HT-29 (cell line): ENCODE data around the gene SQSTM1. TPM values are rescaled to one million over a fixed set of nuclear protein-coding genes. Genes with fewer than 3 reads are reported as not detected.

Experiments used
- DNase-seq: peaks from one replicate; pipeline ENCODE4 v3.0.0-alpha.2; 2015; ENCODE audit warnings: low spot score
- total RNA-seq: library from RNA; depleted of rRNA; stranded (reverse); fragments of >200 nt; shearing (Covaris generic); gene quantifications from 2 replicates; pipeline ENCODE4 v1.2.3, GENCODE V29; 2014

Gene SQSTM1
- total RNA-seq, 1 experiment from 2014 or later, result 1,334 TPM

GRCh38 chr5:179794575-179794974 is 26.1 kb upstream of the SQSTM1 start:
- DNase-seq, result no peak

GRCh38 chr5:179795049-179795862 is 25.4 kb upstream of the SQSTM1 start:
- DNase-seq, result peak; percentile 51

GRCh38 chr5:179795863-179796833 is 24.6 kb upstream of the SQSTM1 start:
- peak; percentile 91 for DNase-seq

GRCh38 chr5:179796877-179797608 is 23.7 kb upstream of the SQSTM1 start:
- no peak for DNase-seq

GRCh38 chr5:179797741-179798140 is 23.0 kb upstream of the SQSTM1 start:
- no peak for DNase-seq

GRCh38 chr5:179798144-179798770 is 22.4 kb upstream of the SQSTM1 start:
- no peak for DNase-seq

- no peak for DNase-seq
Observed at GRCh38 chr5:179798771-179799643, 21.7 kb upstream of the SQSTM1 start.

GRCh38 chr5:179799644-179799973 is 21.1 kb upstream of the SQSTM1 start:
- no peak for DNase-seq

GRCh38 chr5:179800071-179800695 is 20.5 kb upstream of the SQSTM1 start:
- no peak for DNase-seq

GRCh38 chr5:179800696-179801201 is 20.0 kb upstream of the SQSTM1 start:
- no peak for DNase-seq

GRCh38 chr5:179801304-179802206 is 19.1 kb upstream of the SQSTM1 start:
- DNase-seq, result no peak

GRCh38 chr5:179802207-179802883 is 18.4 kb upstream of the SQSTM1 start:
- DNase-seq, result no peak

GRCh38 chr5:179802950-179803562 is 17.6 kb upstream of the SQSTM1 start:
- no peak for DNase-seq

- DNase-seq, result no peak
Observed at GRCh38 chr5:179803651-179804554, 16.8 kb upstream of the SQSTM1 start.

GRCh38 chr5:179804555-179804947 is 16.2 kb upstream of the SQSTM1 start:
- no peak for DNase-seq

- peak; percentile 68 for DNase-seq
Observed at GRCh38 chr5:179805070-179805528, 15.6 kb upstream of the SQSTM1 start.
